22Rv1 (cell line): ENCODE data around the gene OR10V1.

ENCODE experiments used
- ZFX ChIP-seq: fragments of 450-650 bp; IDR thresholded peaks from 2 replicates; pipeline ENCODE4 v1.6.1; 2017; ENCODE audit warnings: antibody characterized with exemption, borderline replicate concordance
- TF ChIP-seq, protein P1 (sequence below): fragments of 450-650 bp; IDR thresholded peaks from 2 replicates; pipeline ENCODE4 v1.5.1; 2017; ENCODE audit warnings: mild to moderate bottlenecking

DNA sequence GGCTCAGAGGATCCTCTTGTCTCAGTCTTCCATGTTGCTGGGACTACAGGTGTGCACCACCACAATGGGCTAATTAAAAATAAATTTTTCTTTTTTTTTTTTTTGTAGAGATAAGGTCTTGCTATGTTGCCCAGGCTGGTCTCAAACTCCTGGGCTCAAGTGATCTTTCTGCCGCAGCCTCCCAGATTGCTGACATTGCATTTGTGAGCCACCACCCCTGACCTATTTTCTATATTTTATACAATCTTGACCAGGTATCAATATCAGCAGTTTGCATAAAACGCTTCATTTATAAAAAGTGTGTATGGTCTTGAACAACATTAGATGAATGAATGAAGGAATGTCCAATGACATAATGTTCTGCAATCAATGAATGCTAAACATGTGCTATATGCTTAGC is 32.5 kb upstream of the OR10V1 start:
- TF ChIP-seq, protein P1, sequence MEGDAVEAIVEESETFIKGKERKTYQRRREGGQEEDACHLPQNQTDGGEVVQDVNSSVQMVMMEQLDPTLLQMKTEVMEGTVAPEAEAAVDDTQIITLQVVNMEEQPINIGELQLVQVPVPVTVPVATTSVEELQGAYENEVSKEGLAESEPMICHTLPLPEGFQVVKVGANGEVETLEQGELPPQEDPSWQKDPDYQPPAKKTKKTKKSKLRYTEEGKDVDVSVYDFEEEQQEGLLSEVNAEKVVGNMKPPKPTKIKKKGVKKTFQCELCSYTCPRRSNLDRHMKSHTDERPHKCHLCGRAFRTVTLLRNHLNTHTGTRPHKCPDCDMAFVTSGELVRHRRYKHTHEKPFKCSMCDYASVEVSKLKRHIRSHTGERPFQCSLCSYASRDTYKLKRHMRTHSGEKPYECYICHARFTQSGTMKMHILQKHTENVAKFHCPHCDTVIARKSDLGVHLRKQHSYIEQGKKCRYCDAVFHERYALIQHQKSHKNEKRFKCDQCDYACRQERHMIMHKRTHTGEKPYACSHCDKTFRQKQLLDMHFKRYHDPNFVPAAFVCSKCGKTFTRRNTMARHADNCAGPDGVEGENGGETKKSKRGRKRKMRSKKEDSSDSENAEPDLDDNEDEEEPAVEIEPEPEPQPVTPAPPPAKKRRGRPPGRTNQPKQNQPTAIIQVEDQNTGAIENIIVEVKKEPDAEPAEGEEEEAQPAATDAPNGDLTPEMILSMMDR, result no peak
- no peak for TF ChIP-seq ZFX
